NCI-H460 (cell line): ENCODE data around the gene ZNF407. TPM values are rescaled to one million over a fixed set of nuclear protein-coding genes. Genes with fewer than 3 reads are reported as not detected.

Experiments
- DNase-seq: peaks from one replicate; pipeline ENCODE4 v3.0.0-alpha.2; 2016; ENCODE audit warnings: low read depth; ENCODE audit errors: extremely low read depth
- total RNA-seq: library from RNA; depleted of rRNA; stranded (reverse); fragments of >200 nt; shearing (Covaris generic); gene quantifications from 2 replicates; pipeline ENCODE4 v1.2.3, GENCODE V29; 2014

The ZNF407 gene
- total RNA-seq, 1 experiment from 2014 or later: 5.7 TPM

DNA sequence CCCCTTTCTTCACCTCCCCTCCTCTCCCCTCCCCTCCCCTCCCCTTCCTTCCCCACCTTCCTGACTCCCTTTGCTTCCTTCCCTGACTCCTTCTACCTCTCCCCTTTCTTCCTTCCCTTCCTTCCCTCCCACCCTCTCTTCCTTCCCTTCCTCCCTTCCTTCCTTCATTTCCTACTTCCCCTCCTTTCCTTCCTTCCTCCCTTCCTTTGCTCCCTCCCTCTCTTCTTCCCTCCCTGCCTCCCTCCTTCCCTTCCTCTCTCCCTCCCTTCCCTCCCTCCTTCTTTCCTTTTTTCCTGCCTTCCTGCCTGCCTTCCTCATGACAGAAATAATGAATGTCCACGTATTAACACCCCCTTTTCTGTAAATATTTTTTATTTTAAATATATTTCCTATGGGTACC, 260.2 kb downstream of the ZNF407 start:
- no peak for DNase-seq

DNA sequence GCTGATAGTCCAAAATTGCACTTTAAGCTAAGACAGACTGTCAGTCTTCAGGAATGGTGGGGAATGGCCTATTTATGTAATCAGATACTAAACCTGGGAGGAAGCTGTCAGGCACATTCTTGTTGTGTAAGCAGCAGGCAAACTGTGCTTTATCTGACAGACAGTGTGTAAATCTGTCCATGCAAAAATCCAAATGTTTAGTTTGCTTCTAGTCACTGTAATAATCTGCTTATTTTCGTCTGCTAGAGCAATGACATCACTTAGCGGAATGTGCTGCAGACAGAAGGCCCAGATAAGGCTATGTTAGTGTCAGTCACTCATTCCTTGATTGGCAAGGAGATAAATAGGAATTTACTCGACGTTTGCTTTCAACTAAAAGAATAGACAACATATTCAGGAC, 263.5 kb downstream of the ZNF407 start:
- DNase-seq: no peak

DNA sequence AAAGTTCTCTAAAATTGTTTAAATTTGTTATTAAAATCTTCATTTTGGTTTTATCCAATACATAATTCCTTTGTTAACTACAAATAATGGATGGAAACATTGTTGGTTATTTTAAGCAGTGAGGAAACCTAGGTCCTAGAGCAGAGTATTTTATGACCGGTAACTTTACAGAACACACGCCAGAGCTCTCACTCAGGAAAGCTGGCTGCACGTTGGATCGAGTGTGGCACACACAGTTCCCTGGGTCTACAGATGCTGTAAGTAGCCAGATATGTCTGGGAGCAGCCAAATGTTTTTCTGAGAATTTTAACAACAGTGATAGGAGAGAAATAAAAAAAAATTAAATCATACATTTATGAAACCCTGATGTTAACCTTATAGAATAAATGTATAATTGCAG, 264.4 kb downstream of the ZNF407 start:
- no peak for DNase-seq

DNA sequence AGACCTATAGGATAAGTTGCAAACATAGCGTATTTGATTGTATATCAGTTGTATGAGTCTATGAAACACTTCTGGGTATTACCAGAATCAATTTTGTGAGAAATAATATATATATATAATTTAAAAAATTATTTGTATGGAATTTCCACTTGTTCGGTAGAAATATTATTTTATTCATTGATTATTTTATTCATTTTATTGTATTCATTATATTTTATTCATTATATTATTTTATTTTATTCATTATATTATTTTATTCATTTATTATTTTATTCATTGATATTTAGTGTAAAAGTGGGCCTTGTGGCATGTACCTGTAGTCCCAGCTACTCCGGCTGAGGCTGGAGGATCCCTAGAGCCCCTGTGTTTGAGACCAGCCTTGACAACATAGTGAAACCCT, 268.9 kb downstream of the ZNF407 start:
- no peak for DNase-seq

DNA sequence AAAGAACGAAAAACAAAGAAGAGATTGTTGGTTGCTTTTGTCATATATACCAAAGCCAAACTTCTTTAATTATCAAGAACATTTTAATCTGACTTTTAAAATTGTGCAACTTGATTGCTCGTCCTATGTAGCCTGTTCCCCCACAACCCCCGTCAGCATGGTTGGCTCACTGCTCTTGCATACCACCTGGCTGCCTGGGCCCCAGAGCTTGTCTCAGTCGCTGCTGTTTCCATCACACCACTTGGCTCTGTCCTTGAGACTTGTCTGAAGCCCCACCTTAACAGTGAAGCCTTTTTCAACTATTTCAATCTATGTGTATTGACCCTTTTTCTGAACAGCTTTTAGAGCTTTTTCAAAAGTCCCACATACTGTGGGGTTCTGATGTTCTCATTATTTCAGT, 270.8 kb downstream of the ZNF407 start:
- DNase-seq: no peak

DNA sequence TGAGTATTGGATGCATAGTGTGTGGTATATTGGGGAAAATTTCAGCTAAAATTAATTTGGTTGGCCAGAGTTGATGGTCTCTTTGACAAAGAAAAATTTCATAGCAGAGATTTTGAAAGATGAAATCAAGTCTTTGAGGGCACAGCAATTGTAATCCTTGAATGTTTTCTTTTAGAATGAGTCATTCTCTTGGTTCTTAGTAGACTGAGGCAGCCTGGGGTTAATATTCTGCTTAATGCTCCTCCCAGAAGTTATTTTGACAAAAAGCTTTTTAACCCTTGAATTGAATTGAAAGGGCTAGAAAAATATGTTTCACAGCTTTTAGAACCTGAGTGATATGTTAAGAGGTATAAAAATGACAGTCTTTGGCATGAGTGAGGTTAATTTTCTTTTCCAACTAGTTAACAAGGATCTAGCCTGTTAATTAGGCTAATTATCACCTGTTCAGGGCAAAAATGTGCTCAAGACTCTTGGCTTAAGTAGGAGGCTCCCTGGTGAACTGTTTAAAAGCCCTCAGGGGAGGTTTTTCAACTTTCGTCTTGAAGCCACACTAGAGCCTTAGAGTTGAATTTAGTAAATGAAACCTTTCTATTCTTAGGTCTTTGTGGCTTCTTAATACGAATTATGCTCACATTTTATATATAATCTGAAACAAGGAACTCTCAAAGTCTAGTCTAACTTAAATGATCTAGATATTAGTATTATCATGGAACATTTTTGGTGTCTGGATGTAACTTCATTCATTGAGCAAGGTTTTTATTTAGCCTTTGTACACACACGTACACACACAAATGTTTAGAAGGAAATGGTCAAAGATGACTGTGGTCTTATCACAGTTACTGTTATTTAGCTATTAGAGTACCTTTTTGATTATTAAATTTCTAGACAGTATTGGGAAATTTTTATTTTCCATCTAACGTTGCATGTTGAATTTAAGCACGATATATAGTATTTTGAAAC, 272.5 kb downstream of the ZNF407 start:
- DNase-seq: no peak

DNA sequence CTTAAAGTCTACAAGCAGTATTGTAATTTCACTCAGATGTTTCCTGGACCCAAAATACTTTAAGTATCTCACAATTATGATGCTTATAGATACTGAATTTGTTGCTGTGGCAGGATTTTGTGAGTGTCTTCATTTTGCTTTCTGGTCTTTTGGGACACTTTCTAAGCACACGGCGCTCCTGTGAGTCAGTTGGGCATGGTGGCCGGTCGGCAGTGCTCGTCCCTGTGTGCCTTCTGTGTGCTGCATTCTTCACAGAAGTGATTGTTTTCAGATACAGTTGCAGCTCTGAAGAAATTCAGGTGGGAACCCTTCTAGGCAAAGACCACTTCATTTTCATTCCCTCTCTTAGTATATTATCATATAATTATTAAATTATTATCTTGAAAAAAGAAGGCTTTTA, 273.3 kb downstream of the ZNF407 start:
- DNase-seq: no peak

DNA sequence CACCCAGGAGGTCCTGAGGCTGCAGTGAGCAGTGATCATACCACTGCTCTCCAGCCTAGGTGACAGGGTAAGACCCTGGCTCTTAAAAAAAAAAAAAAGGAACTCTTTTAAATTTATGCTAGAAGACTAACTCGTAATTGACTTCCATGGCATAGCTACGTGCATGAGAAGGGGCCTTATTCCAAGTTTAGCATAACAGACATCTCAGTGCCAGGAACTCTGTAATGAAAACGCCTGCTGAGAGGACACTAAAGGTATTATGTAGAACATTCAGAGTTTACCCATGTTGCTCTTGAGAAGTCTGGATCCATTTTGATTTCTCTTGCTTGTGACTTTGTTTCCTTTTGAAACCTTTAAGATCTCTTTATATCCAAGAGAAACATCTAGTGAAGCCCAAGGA, 276.0 kb downstream of the ZNF407 start:
- DNase-seq: no peak

DNA sequence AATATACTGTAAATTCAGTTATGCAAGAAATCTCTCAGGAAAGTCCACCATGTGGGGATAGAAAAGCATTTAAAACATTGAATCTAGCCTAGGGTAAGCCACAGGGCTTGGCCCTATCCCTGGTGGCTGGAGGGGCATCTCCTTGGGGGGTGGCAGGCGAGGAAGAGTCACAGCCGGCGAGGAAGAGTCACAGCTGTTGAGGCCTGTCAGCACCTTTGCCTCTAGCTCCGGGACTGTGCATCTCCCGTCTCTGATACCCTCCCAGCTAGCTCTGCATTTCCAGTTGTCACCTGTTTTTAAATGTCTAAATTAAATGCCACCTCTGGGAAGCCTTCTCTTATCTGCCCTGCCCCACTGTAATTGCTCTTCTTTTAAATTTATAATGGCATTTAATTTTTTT, 276.7 kb downstream of the ZNF407 start:
- DNase-seq: no peak

DNA sequence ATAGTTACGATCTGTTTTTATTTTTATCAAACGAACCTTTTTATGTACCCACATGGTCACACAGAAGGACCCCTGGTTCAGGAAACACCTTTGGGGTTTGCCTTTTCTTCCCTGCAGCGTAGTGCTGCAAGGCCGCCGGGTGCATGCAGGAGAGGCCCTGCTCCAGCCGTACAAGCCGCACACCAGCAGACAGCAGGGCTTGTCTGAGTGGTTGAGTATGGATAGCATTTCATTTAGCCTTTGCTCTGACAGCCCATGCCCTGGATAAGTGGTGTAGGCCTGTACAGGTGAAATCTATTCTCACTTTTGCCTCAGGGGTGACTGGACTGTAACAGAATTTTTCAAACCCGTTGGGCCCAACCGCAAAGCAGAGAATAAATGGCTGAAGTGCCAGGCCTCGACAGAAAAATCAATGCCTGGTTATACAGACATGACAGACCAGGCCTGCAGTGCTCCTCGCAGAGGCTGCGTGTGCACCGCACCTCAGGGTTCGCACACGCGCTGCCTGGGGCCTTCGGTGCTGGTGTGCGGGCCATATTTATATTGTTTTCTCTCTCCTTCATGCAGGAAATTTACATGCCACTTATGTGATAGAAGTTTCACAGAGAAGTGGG, 279.1 kb downstream of the ZNF407 start:
- no peak for DNase-seq

DNA sequence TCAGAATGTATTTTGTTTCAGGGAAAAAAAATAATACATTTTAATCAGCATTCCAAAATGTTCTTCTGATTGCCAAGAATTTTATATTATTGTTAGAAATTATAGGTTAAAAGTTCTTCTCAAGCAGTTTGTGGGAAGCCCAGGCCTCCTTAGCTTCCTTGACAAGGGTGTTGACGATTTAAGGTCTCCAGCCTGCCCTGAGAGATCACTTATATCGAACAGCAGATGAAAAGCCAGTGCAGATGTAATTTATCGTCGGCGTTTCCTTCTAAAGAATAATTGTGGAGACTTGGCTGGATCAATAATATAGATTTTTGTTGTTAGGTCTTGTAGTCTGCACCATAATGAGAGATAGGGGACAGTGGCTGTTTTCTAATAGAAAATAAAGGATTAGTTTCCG, 280.6 kb downstream of the ZNF407 start:
- no peak for DNase-seq

DNA sequence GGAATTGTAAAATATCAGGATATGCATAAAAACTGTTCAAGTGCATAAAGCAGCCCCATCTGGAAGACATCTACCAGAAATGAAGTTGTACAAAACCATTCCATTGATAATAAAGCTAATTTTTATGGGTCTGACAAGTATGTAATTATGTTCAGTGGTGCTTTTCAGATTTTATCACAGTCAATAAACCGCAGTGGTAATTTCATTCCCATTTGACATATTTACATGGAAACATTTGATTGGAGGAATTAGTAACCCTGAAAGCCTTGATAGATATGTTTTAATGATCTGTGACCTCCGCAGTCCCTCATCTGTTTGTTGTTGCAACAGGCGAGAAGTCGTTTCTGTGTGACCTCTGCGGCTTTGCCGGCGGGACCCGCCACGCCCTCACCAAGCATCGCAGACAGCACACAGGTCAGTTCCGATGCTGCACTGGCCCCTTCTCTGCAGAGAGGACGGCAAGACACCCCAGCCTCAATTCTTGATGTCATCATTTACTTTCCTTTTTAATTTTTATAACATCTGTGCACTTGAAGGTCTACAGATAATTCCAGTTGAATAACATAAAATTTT, 283.1 kb downstream of the ZNF407 start:
- DNase-seq: no peak

DNA sequence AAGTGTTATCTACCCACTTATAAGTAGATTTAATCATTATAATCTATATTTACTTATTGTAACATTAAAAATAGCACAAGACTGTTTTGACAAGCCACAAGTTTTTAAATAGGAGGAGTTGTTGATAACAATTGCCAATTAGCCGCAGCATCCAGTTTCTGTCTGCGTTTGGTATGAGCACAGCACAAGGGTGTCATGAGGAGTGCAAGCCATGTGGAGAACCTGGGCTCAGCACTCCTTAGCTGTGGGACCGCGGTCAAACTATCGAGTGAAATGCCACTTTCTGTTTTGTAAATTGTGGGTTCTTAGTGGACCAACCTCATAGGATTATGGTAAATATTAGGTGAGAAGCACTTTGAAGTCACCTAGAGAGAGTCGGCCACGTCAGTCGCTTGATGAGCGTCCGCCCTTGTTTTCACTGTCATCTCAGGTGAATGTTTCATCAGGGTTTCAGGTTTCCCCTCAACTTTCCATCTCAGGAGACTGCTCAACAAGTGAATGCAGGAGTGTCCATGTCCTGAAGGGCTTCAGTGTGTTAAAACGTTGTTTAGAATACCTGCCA, 294.5 kb downstream of the ZNF407 start:
- no peak for DNase-seq

DNA sequence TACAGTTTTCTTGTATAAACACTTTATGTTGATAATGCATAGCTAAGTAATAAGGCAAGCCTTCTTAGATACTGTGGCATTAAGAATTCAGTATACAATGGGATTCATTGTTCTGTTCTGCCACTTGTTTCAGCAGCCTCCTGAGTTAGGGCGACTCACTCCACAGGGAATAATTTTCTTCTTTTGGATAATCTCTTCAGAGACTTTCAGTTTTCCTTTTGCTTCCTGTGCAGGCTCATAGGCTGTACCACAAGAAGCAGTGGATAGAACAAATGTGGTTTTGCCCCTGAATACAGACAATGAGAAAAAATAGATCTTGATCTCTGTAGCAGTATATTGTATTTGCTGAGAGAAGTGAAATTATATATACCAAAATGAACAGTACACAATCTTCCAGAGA, 298.0 kb downstream of the ZNF407 start:
- DNase-seq: no peak

DNA sequence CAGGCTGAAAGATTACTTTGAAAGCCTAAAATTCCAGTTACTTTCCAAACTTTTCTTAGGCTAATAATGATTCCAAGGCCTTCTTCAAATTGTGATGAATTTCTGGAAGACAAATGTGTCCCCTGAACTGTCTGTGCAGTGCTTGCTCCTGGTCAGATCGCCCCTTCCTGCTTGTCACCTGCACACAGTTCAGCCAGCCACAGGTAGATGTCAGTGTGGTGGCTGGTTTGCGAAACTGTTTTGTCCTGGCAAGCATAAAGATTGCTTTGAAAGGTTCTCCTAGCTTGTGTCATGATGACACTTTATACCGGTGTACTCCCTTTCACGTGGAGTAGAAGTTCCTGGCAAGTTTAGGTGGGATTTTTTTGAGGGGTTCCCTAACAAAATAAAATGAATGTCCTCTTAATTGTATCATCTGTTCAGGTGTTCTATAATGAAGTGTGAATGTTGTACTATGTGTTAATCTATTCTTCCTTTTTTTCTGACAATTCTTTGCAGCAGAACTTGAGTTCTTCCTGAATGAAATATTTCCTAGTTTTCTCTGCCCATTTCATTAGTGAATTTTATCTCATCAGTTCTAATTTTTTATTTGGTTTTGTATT, 298.8 kb downstream of the ZNF407 start:
- peak; percentile 8 for DNase-seq

DNA sequence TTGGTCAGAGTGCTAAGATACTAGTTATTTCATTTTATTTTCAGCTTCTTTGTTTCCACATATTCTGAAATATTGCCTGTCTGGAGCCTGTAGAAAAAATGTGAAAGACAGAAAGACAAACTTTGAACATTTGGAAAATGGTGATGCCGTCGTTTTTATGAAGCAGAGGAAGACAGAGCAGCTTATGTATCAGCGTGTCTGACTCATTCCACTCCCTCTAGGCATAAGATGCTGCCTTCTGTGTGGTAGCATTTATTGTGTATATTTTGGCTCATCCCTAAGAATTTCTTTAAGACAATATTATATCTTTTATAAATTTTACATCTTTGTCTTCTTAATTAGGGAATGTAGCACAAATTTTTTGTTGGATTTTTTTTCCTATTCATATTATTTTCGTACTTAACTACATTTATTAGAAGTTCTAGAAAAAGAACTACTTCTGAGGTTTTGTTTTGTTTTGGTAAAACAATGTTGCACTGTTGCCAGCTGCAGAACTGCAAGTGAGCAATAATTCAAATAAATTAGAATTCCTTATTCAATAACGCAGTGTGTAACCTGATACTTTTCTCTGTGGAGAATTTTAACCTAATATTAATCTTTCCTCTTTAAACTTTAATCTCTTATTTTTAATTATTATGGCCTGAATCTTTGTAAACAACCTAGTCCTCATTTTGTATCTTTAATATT, 300.4 kb downstream of the ZNF407 start:
- peak; percentile 1 for DNase-seq

DNA sequence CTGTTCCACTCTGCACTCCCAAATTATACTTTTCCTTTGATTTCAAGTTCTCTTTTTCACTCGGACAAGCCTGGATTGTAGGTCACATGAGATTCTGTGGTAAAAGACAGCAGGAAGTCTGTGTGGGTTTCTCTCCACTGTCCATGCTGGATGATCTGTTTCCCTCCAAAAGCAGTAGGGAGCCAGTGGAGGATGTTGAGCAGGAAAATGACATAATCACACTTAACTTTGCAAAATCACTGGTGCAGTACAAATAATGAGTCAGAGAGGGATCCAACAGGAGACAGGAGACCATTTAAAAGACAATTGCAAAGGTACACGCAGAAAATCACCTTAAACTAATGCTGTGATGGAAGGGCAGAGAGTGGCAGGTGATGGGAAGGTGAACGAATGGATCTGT, 301.3 kb downstream of the ZNF407 start:
- no peak for DNase-seq

DNA sequence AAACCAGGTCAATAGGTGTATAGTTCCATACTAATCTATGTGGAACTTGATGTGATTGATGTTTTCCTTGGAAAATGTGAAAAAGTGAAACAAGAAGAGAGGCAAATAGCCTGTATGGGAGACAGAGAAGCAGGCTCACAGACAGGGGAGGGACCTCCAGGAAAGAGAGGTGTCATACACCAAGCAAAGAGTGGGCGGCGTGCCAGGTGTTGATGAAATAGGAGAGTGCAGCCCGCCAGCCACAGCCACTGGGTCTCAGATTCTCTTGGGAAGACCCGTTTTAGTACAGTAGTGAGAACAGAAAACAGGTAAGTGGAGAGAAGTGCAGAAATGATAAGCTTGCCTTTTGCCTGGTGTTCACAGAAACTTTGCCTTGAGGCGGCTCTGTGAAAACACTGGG, 301.9 kb downstream of the ZNF407 start:
- no peak for DNase-seq

DNA sequence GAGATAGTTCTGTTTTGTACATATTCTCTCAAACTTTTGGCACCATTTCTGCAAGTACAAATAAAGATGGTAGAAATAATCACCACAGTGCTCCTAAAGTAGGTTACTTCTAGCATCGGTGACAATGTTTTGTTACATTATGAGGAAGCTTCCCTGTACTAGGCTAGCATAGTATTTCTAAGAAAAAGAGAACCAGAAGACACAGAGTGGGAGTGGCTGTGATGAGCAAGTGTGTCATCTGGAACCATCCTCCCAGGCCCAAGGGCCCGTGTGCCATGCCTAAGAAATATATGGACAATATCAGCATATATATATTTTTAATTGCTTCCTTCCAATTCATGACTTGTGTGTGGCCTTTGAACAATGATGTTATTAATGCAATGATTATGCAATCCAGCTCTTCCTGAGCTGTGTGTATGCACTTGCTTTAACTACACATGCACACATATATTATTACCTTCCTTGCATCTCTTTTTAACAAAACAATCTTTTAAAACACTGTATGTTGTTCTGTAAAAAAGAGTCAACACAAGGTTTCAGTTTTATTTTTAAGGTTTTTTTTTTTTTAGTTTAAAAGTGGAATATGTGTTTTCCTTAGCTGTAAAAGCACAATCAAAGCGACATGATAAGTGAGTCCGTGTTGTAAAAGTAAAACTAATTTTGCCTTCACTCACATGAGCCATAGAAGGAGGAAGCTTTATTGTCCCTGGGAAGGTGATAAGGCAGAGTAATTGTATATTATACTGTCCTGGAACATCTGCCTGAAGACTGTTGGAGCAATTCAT, 303.9 kb downstream of the ZNF407 start:
- no peak for DNase-seq

DNA sequence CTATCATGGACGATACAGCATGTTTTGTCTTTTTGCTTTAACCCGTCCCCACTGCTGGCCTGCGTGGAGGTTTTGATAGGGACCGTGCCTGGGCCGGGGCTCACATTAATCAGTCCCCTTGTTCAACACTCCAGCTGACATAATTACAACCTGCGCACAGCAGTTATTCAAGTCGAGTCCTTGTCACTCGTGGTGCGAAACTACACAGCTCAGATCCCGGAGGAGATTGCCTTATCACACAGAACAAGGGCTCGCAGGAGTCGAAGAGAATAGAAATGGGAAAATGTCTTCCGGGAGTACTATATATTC, 304.4 kb downstream of the ZNF407 start:
- DNase-seq: no peak
